Cardiac muscle cell (in vitro differentiated cells and primary cell): ENCODE results near the gene GAD1. TPM values are rescaled to one million over a fixed set of nuclear protein-coding genes. Genes with fewer than 3 reads are reported as not detected.
A peak's percentile ranks its signal among the peaks of the same experiment; 100 is the strongest.

ENCODE experiments used
- DNase-seq, 2 donors: peaks; one replicate each; pipeline versions ENCODE4 v3.0.0 to v3.0.0-alpha.2; 2010 to 2017; ENCODE audit warnings: low read depth in 1 of 2, low spot score in 1 of 2
- H3K27ac ChIP-seq: fragments of 200-600 bp; sonication (generic); 2 replicates; pipeline ENCODE4 v1.5.1; 2016
- H3K27me3 ChIP-seq: fragments of 200-600 bp; sonication (generic); 2 replicates; pipeline ENCODE4 v1.6.0; 2016; ENCODE audit warnings: control low read depth
- H3K36me3 ChIP-seq: fragments of 200-600 bp; sonication (generic); 2 replicates; pipeline ENCODE4 v1.5.1; 2016; ENCODE audit warnings: control low read depth
- H3K4me1 ChIP-seq: fragments of 200-600 bp; sonication (generic); 2 replicates; pipeline ENCODE4 v1.8.1; 2017; ENCODE audit warnings: low read depth, mild to moderate bottlenecking, mixed run types
- H3K4me3 ChIP-seq: fragments of 200-600 bp; sonication (generic); 2 replicates; pipeline ENCODE4 v1.5.1; 2016; ENCODE audit warnings: mild to moderate bottlenecking
- H3K9me3 ChIP-seq: fragments of 200-600 bp; sonication (generic); 2 replicates; pipeline ENCODE4 v1.5.1; 2017; ENCODE audit warnings: low read depth, mild to moderate bottlenecking, control low read depth
- polyA plus RNA-seq: library from polyadenylated mRNA; unstranded; fragments of >200 nt; fragmentation: Nextera tagmentation; extraction: Ambion mirVana; gene quantifications from 2 replicates; pipeline ENCODE4 v1.2.1, GENCODE V29; 2016
- total RNA-seq: library from RNA; depleted of rRNA; stranded (reverse); fragments of >200 nt; gene quantifications from 2 replicates; pipeline ENCODE4 v1.2.3, GENCODE V29; 2016
- TF ChIP-seq, protein P1 (sequence below): IDR thresholded peaks from 2 replicates; pipeline ENCODE4 v1.5.1; 2012; ENCODE audit warnings: low read depth, mild to moderate bottlenecking, low read length

Gene GAD1
- total and polyA plus RNA-seq, 2 experiments from 2014 or later, result 0.12 to 0.39 TPM

DNA sequence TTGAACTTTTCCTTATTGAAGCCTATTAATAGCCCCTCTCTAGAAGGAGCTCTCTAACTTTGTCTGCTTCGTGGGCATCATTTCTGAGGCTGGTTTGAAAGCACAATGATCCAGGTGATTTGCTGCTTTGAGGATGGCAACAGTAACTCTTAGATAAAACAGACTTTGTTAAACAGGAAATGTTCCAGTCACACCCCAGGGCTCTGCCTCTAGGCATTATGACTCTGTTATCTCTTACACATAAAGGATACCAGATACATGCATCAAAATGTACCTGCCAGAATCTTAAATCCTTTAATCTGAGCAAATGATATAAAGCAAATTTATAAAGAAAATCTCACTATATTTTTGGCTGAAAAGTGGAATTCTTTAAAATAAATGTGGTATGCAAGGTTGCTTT is 52.3 kb downstream of the GAD1 start:
- Histone ChIP-seq H3K9me3 (no peaks in the 10 kb centered on the region), H3K4me3 (no peak overlapping the region), H3K36me3 (no peaks in the 10 kb centered on the region), H3K4me1 (no peaks in the 10 kb centered on the region), H3K27ac (no peak overlapping the region), H3K27me3 (no peaks in the 10 kb centered on the region)
- TF ChIP-seq, protein P1, sequence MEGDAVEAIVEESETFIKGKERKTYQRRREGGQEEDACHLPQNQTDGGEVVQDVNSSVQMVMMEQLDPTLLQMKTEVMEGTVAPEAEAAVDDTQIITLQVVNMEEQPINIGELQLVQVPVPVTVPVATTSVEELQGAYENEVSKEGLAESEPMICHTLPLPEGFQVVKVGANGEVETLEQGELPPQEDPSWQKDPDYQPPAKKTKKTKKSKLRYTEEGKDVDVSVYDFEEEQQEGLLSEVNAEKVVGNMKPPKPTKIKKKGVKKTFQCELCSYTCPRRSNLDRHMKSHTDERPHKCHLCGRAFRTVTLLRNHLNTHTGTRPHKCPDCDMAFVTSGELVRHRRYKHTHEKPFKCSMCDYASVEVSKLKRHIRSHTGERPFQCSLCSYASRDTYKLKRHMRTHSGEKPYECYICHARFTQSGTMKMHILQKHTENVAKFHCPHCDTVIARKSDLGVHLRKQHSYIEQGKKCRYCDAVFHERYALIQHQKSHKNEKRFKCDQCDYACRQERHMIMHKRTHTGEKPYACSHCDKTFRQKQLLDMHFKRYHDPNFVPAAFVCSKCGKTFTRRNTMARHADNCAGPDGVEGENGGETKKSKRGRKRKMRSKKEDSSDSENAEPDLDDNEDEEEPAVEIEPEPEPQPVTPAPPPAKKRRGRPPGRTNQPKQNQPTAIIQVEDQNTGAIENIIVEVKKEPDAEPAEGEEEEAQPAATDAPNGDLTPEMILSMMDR, result no peak
- no peak for DNase-seq

DNA sequence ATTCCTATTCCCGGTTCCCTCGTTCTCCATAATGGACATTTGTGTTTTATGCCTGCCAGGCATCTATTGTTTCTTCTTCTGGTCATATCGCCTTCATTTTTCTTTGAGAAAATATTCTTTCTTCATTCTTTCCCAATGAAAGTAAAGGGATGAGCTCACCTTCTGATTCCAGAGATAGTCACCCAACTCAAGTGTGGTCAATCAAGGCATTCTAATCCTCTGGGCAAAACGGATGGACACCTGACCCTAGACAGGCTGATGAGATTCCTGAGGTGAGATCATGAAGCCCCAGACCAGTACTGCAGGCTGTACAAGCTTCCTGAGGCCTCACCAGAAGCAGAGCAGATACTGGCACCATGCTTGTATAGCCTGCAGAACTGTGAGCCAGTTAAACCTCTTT is 52.8 kb downstream of the GAD1 start:
- H3K4me1 ChIP-seq, result no peaks in the 10 kb centered on the region
- H3K9me3 ChIP-seq, result no peaks in the 10 kb centered on the region
- H3K27ac ChIP-seq, result no peak overlapping the region
- no peaks in the 10 kb centered on the region for H3K36me3 ChIP-seq
- TF ChIP-seq, protein P1, result no peak
- no peaks in the 10 kb centered on the region for H3K27me3 ChIP-seq
- DNase-seq, result no peak
- no peak overlapping the region for H3K4me3 ChIP-seq

DNA sequence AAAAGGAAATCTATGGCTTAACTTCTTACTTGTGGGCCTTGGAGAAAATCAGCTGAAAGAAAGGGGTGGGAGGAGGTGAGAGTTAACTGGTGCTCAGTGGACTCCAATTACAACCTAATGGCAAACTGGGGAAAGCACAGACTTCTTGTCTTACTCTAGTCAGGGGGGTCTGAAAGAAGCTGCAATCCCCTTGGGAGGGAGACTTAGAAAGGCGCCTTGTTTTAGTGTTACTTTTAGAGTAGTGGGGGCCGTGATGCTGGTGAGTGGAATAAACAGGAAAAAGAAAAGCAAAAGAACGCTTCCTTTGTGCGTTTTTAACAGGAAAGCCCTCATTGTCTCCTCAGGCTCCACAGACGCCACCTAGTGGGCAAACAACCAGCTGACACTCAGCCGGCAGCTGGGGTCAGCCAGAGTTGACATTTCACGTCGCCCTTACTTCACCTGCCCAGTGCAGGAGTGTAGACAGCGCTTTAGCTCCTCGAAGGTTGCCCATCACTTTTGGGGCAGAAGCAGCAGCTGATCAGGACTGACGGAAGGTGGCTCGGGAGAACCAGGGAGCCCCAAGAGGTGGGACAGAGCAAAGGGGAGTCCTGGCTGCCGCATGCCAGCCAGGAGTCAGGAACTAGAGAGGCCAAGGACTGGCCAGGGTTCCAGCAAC is 56.5 kb downstream of the GAD1 start:
- TF ChIP-seq, protein P1, result peak; percentile 98

DNA sequence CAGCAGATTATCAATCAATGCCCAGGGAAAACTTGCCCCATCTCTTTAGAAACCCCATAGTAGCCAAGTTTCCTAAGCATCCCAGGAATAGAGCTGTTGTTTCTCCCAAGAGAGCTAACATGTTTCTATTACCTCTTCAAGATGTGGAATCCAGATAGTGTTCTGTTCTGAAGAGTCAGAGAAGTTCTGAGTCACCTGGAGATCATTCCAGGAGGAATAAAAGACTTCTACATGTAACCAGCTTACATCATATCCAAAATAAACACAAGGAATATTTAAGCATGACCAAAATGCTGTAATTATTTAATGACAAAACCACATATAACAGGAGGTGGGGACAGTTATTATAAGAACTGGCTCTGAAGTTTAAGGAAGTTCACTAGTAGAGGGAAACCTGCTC is 61.4 kb downstream of the GAD1 start:
- TF ChIP-seq, protein P1, result no peak
- no peak for DNase-seq
- H3K27ac ChIP-seq, result no peak overlapping the region
- H3K4me3 ChIP-seq, result no peak overlapping the region
- no peaks in the 10 kb centered on the region for H3K36me3 ChIP-seq
- peaks cover 3% of the 10 kb centered on the region for H3K27me3 ChIP-seq
- no peaks in the 10 kb centered on the region for H3K9me3 ChIP-seq
- H3K4me1 ChIP-seq, result no peaks in the 10 kb centered on the region

More for the DNA sequence above, 56.5 kb downstream of the GAD1 start:
- Histone ChIP-seq H3K27ac (no peak overlapping the region), H3K27me3 (no peaks in the 10 kb centered on the region), H3K36me3 (no peaks in the 10 kb centered on the region), H3K4me3 (no peak overlapping the region), H3K4me1 (no peaks in the 10 kb centered on the region), H3K9me3 (no peaks in the 10 kb centered on the region)
- DNase-seq, result peak; percentile 78 to 85

DNA sequence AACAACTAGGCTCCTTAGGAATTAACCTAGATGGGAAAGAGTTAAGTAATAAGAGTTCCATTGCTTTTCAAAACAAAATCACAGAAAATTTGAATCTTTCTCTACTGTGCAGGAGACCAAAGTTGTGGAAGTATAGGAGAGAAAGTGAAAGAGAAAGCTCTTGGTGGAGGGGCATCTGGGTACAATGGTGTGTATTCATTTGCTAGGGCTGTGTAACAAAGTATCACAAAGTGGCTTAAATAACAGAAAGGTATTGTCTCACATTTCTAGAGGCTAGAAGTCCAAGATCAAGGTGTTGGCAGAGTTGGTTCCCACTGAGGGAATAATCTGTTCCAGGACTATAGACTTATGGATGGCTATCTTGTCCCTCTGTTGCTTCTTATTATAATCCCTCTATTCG is 61.8 kb downstream of the GAD1 start:
- no peaks in the 10 kb centered on the region for H3K36me3 ChIP-seq
- no peaks in the 10 kb centered on the region for H3K9me3 ChIP-seq
- peaks cover 3% of the 10 kb centered on the region for H3K27me3 ChIP-seq
- H3K4me3 ChIP-seq, result no peak overlapping the region
- TF ChIP-seq, protein P1, result no peak
- DNase-seq, result no peak
- no peaks in the 10 kb centered on the region for H3K4me1 ChIP-seq
- no peak overlapping the region for H3K27ac ChIP-seq
